H1 (cell line): Measurements from ENCODE around the gene H6PD. TPM values are rescaled to one million over a fixed set of nuclear protein-coding genes. Genes with fewer than 3 reads are reported as not detected.

Experiments
- ASH2L ChIP-seq: fragments of 200-600, 300-600 bp; sonication (generic); IDR thresholded peaks from one replicate; pipeline ENCODE4 v1.7.1; 2017; ENCODE audit warnings: low read length
- BRCA1 ChIP-seq: IDR thresholded peaks from 2 replicates; pipeline ENCODE4 v1.6.1; 2012; ENCODE audit warnings: low read depth, low read length, improper control_type of control experiment
- CBX5 ChIP-seq: fragments of 300-800, 300-1000 bp; sonication (generic); IDR thresholded peaks from 2 replicates; pipeline ENCODE4 v1.7.1; 2016; ENCODE audit warnings: antibody characterized with exemption, low read length, low read depth
- JUND ChIP-seq: IDR thresholded peaks from 2 replicates; pipeline ENCODE4 v1.6.1; 2011; ENCODE audit warnings: mild to moderate bottlenecking, improper control_type of control experiment, low read length
- NANOG ChIP-seq: IDR thresholded peaks from 2 replicates; pipeline ENCODE4 v1.6.1; 2011; ENCODE audit warnings: low read length, low read depth, mild to moderate bottlenecking, inconsistent platforms; ENCODE audit not compliant: insufficient read depth, poor library complexity, severe bottlenecking
- SUZ12 ChIP-seq: fragments of 200-600 bp; sonication (generic); IDR thresholded peaks from 2 replicates; pipeline ENCODE4 v1.6.1; 2012; ENCODE audit warnings: mild to moderate bottlenecking, inconsistent platforms, low read length, moderate library complexity, mixed read lengths
- polyA plus RNA-seq, 7 experiments: library from polyadenylated mRNA; depleted of rRNA in 3 of 7; stranded (reverse) in 5 of 7; unstranded in 2 of 7; fragments of >200 nt in 5 of 7; fragments of 200-250 nt in 2 of 7; gene quantifications; 1 replicate in 5 of 7; 2 replicates in 1 of 7; 4 replicates in 1 of 7; pipeline versions ENCODE4 v1.2.1 to v1.2.3, GENCODE V29; 2011 to 2013; ENCODE audit warnings: missing spikeins in 2 of 7, mixed read lengths in 2 of 7
- total RNA-seq: library from RNA; stranded (reverse); fragmentation: NEBNext Ultra II Directional; extraction: Animal tissue kit (Norgen Biotek cat#: 25700); gene quantifications from 2 replicates; pipeline ENCODE4 v1.2.1, GENCODE V29; 2021

H6PD gene
- total and polyA plus RNA-seq, 2 of the 8 experiments (the other 6 are each of a cell fraction or from before 2014, with no cell fraction given): 3.6 to 3.8 TPM

DNA sequence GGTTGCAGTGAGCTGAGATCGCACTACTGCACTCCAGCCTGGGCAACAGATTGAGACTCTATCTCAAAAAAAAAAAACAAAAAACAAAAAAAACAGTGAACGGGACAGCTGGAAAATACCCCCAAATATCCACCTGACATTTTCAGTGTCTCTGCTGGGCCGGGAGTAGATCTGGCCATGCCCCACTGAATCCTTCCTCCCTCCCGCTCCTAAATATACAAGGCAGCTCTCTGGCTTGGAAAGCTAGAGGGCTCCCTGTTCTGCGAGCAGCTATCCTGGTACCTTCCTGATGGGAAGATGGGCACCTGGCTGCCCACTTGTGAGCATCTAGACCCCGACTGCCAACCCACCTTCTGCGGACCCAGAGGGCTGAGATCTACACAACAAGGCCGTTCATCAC, 79.5 kb downstream of the H6PD start (continued):
- no peak for TF ChIP-seq JUND
- TF ChIP-seq ASH2L: no peak
- no peak for TF ChIP-seq BRCA1
- no peak for TF ChIP-seq NANOG
- no peak for TF ChIP-seq SUZ12
- TF ChIP-seq CBX5: no peak
